ENCODE measurements around the gene PA2G4. TPM values are rescaled to one million over a fixed set of nuclear protein-coding genes. Genes with fewer than 3 reads are reported as not detected.

Gene PA2G4
- total and polyA plus RNA-seq, 10 of the 15 experiments (the other 5 are each of a cell fraction or from before 2014, with no cell fraction given) = 148 to 514 (median 406) TPM

DNA sequence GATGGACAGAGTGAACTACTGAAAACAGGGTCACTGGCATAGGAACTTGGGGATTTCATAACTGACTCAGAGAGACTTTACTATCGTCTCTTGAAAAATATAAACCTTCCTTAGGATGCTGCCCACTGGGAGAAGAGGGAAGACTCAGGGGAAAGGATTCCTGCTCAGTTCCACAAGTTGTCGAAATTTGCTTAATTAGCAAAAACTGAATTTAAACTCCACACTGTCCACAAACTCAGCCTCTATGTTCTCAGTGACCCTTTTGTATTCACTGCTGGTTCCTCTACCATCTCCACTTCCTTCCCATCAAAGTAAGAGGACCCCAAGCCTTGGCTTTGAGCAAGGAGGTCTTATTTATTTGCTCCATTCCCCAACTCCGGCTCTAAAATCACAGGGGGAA lies 40.9 kb downstream of the PA2G4 start:
- 96% methylated on average over 3 of the region's 3 CpGs for WGBS (ENCODE audit: insufficient coverage, insufficient replicate concordance, low lambda C conversion rate, missing lambda C conversion rate)
- RAD21 ChIA-PET (ENCODE audit: unreplicated experiment) = interaction anchor here (1.0 kb wide), 1 partner anchor 17 kb away, joined by 3 read pairs; the partner anchor contains the start of gene ESYT1
- no peak overlapping the region for H3K4me3 ChIP-seq
- H4K20me1 ChIP-seq (ENCODE audit: control insufficient read depth, insufficient read depth) = no peaks in the 10 kb centered on the region
- H3K27me3 ChIP-seq (replicated peaks in 1 of 2; ENCODE audit: control insufficient read depth in 2 of 2, insufficient read depth in 2 of 2, low read length in 1 of 2) = no peaks in the 10 kb centered on the region
- no peak for TF ChIP-seq NR2C1 (IDR thresholded peaks at IDR 0.05)
- TF ChIP-seq GABPA (IDR thresholded peaks at IDR 0.05; ENCODE audit: low read depth) = no peak
- TF ChIP-seq, protein P1, sequence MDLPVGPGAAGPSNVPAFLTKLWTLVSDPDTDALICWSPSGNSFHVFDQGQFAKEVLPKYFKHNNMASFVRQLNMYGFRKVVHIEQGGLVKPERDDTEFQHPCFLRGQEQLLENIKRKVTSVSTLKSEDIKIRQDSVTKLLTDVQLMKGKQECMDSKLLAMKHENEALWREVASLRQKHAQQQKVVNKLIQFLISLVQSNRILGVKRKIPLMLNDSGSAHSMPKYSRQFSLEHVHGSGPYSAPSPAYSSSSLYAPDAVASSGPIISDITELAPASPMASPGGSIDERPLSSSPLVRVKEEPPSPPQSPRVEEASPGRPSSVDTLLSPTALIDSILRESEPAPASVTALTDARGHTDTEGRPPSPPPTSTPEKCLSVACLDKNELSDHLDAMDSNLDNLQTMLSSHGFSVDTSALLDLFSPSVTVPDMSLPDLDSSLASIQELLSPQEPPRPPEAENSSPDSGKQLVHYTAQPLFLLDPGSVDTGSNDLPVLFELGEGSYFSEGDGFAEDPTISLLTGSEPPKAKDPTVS (IDR thresholded peaks at IDR 0.05; ENCODE audit: low read depth, low read length) = no peak
- TF ChIP-seq, protein P2, sequence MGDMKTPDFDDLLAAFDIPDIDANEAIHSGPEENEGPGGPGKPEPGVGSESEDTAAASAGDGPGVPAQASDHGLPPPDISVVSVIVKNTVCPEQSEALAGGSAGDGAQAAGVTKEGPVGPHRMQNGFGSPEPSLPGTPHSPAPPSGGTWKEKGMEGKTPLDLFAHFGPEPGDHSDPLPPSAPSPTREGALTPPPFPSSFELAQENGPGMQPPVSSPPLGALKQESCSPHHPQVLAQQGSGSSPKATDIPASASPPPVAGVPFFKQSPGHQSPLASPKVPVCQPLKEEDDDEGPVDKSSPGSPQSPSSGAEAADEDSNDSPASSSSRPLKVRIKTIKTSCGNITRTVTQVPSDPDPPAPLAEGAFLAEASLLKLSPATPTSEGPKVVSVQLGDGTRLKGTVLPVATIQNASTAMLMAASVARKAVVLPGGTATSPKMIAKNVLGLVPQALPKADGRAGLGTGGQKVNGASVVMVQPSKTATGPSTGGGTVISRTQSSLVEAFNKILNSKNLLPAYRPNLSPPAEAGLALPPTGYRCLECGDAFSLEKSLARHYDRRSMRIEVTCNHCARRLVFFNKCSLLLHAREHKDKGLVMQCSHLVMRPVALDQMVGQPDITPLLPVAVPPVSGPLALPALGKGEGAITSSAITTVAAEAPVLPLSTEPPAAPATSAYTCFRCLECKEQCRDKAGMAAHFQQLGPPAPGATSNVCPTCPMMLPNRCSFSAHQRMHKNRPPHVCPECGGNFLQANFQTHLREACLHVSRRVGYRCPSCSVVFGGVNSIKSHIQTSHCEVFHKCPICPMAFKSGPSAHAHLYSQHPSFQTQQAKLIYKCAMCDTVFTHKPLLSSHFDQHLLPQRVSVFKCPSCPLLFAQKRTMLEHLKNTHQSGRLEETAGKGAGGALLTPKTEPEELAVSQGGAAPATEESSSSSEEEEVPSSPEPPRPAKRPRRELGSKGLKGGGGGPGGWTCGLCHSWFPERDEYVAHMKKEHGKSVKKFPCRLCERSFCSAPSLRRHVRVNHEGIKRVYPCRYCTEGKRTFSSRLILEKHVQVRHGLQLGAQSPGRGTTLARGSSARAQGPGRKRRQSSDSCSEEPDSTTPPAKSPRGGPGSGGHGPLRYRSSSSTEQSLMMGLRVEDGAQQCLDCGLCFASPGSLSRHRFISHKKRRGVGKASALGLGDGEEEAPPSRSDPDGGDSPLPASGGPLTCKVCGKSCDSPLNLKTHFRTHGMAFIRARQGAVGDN (IDR thresholded peaks at IDR 0.05) = no peak
- BruUV-seq (replicated peaks) = no TSS peak
- H3K27ac ChIP-seq (ENCODE audit: control insufficient read depth, insufficient read depth) = no peak overlapping the region
- SMC1A ChIA-PET (ENCODE audit: uncharacterized antibody, unreplicated experiment) = no interaction called here
- H3K4me1 ChIP-seq (ENCODE audit: control insufficient read depth, insufficient read depth, low read length) = no peaks in the 10 kb centered on the region
- ATAC-seq = no peak
- intact Hi-C loops (cut with micrococcal nuclease; ENCODE audit: unreplicated experiment) = no loop called here
- H3K9ac ChIP-seq (ENCODE audit: control insufficient read depth, insufficient read depth, low read length) = no peak overlapping the region
- POLR2A ChIA-PET = interaction anchor here (0.6 to 0.9 kb wide), 2 partner anchors 28 to 148 kb away, joined by 3 read pairs; no protein-coding TSS in a partner anchor
- H3K79me2 ChIP-seq (ENCODE audit: control insufficient read depth, insufficient read depth, low read length) = no peaks in the 10 kb centered on the region
- CTCF ChIA-PET = interaction anchor here (0.8 to 1.3 kb wide), 2 partner anchors 14 to 17 kb away, joined by 3 to 4 read pairs; partner anchors contain the start of gene ESYT1
- FAIRE-seq = no peak
- H3K4me2 ChIP-seq (ENCODE audit: control insufficient read depth, insufficient read depth) = no peak overlapping the region
- in situ Hi-C loops (cut with MboI) = no loop called here
- H3K36me3 ChIP-seq (ENCODE audit: control insufficient read depth in 2 of 2, insufficient read depth in 2 of 2, low read length in 1 of 2) = peaks cover 11 to 13% of the 10 kb centered on the region in 2 experiments; a peak in 3 of 4 replicates
- no peak overlapping the region for H2AFZ ChIP-seq (ENCODE audit: control insufficient read depth, low read depth, low read length)
- no peak for DNase-seq (ENCODE audit: low read depth, low spot score)
- H3K9me3 ChIP-seq (replicated peaks; ENCODE audit: control insufficient read depth, insufficient read depth, low read length) = no peaks in the 10 kb centered on the region
